ENCODE data around the gene MAML3. TPM values are rescaled to one million over a fixed set of nuclear protein-coding genes. Genes with fewer than 3 reads are reported as not detected.
A peak's percentile ranks its signal among the peaks of the same experiment; 100 is the strongest.

MAML3 gene
- total and polyA plus RNA-seq, 7 experiments from 2014 or later: 0.53 to 9.4 (median 3.3) TPM

DNA sequence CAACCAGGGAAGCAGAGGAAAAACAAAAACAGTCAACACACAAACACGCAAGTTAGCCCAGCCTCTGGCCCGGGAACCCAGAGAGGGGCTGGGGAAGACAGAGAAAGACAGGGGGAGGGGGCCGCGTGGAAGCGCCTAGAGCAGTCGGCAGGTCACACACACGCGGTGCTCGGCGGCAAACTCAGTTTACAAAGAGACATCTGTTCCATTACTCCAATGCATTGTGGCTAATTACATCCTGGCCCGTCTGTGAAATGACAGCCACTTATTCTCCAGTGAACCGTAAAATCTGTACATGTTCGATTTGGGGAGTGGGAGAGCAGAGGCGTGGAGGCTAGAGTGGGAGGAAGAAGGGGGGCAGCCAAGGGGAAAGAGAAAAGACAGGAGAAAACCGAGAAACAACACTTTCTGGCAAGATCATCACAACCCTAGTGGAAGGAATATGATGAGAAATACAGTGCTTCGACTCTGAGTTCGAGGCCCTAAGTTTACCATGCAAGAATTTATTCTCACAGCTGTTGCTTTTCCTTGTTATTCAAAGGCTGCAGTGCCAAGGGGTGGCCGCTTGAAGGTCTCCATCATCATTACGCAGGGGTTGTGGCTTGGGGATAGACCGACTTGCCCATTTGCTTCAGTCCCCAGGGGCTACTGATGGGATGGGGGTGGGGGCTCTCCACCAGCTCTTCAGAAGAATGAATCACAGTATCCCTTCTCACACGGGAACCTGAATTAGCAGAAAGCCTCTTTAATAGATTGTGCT lies 320.7 kb downstream of the MAML3 start:
- Mint-ChIP-seq H3K4me3 (no peak overlapping the region), H3K4me1 (peaks cover 0 to 7% (median 0%) of the 10 kb centered on the region in 7 donors), H3K27ac (peak overlapping the region in 1 of 9 donors; percentile 7), H3K27me3 (peaks cover 0 to 3% (median 0%) of the 10 kb centered on the region in 5 donors), H3K9me3 (peaks cover 0 to 1% (median 0%) of the 10 kb centered on the region in 11 donors), H3K36me3 (peaks cover 0 to 5% (median 0%) of the 10 kb centered on the region in 5 donors)
- no peaks in the 10 kb centered on the region for H3K4me1 ChIP-seq (ENCODE audit: control insufficient read depth in 2 of 2, insufficient read depth in 2 of 2, low read length in 2 of 2)
- no peaks in the 10 kb centered on the region for H3K27me3 ChIP-seq (ENCODE audit: control insufficient read depth in 2 of 2, insufficient read depth in 2 of 2, low read length in 2 of 2)
- no peak for ATAC-seq
- H3K4me3 ChIP-seq (ENCODE audit: low read length): no peak overlapping the region
- no peak overlapping the region for H3K27ac ChIP-seq (ENCODE audit: low read depth, low read length)
- ChIA-PET POLR2A (no interaction called here), CTCF (interaction anchor here (0.6 kb wide), 1 partner anchor 521 kb away, joined by 3 read pairs; no protein-coding TSS in a partner anchor)
- H3K36me3 ChIP-seq (ENCODE audit: control insufficient read depth in 2 of 3, insufficient read depth in 3 of 3, low read length in 3 of 3): no peaks in the 10 kb centered on the region
- no peaks in the 10 kb centered on the region for H3K9me3 ChIP-seq (ENCODE audit: control insufficient read depth in 2 of 3, low read length in 3 of 3)
- DNase-seq: no peak
- intact Hi-C loops (cut with micrococcal nuclease): no loop called here

DNA sequence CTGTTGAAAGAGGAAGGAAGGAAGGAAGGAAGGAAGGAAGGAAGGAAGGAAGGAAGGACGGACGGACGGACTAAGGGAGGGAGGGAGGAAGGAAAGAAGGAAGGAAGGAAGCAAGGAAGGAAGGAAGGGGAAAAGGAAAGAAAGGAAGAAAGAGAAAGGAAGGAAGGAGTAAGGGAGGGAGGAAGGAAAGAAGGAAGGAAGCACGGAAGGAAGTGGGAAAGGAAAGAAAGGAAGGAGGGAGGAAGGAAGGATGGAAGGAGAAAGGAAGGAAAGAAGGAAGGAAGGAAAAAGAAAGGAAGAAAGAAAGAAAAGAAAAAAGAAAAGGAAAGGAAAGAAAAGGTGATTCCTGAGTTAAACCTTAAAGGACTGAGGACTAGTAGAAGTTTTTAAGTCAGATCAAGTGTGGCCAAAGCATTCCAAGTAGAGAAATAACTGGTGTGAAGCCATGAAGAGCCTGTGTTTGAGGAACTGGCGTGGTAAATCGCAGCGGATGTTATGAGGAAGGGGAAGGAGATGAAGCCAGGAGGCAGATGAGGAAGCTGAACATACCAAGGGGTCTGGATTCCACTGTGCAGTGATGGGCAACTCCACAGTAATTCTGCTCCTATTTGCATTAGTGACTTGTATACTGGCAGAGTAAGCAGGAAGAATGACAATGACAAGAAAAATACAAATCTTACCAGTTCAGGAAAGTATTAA lies 324.9 kb downstream of the MAML3 start:
- Histone ChIP-seq H3K27ac (ENCODE audit: low read depth, low read length) (no peak overlapping the region), H3K27me3 (ENCODE audit: control insufficient read depth in 2 of 2, insufficient read depth in 2 of 2, low read length in 2 of 2) (no peaks in the 10 kb centered on the region), H3K36me3 (ENCODE audit: control insufficient read depth in 2 of 3, insufficient read depth in 3 of 3, low read length in 3 of 3) (no peaks in the 10 kb centered on the region), H3K9me3 (ENCODE audit: control insufficient read depth in 2 of 3, low read length in 3 of 3) (no peaks in the 10 kb centered on the region), H3K4me3 (ENCODE audit: low read length) (no peak overlapping the region), H3K4me1 (ENCODE audit: control insufficient read depth in 2 of 2, insufficient read depth in 2 of 2, low read length in 2 of 2) (no peaks in the 10 kb centered on the region)
- Mint-ChIP-seq H3K36me3 (peaks cover 0 to 5% (median 0%) of the 10 kb centered on the region in 5 donors), H3K4me3 (no peak overlapping the region), H3K27ac (no peak overlapping the region), H3K9me3 (peaks cover 0 to 1% (median 0%) of the 10 kb centered on the region in 11 donors), H3K4me1 (peaks cover 0 to 13% (median 0%) of the 10 kb centered on the region in 7 donors), H3K27me3 (peaks cover 0 to 5% (median 0%) of the 10 kb centered on the region in 5 donors)
- intact Hi-C loops (cut with micrococcal nuclease): no loop called here
- ChIA-PET CTCF (no interaction called here), POLR2A (no interaction called here)
- ATAC-seq (peak; percentile 54), DNase-seq (no peak)

DNA sequence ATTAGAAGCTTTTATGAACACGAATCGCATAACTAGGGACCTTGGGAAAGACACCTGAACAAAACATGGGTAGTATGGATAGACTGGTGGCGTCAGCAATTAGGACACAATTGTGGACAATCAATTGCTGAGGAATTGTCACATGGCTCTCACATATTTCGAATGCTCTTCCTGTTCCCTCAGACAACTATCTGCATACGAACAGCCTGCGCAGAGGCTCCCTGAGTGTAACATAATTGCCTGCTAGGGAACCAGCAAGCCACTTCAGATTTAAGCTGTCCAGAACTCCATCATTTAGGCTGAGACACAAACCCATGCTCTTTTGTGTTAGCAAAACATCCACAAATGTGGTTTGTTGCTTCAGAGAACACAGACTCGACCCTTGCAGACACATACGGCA lies 327.6 kb downstream of the MAML3 start:
- intact Hi-C loops (cut with micrococcal nuclease): no loop called here
- POLR2A ChIA-PET: no interaction called here
- no peaks in the 10 kb centered on the region for H3K27me3 ChIP-seq (ENCODE audit: control insufficient read depth in 2 of 2, insufficient read depth in 2 of 2, low read length in 2 of 2)
- Mint-ChIP-seq H3K36me3 (peaks cover 0 to 5% (median 0%) of the 10 kb centered on the region in 5 donors), H3K9me3 (no peaks in the 10 kb centered on the region), H3K27ac (no peak overlapping the region), H3K27me3 (peaks cover 0 to 9% (median 0%) of the 10 kb centered on the region in 5 donors), H3K4me1 (peaks cover 0 to 15% (median 0%) of the 10 kb centered on the region in 7 donors), H3K4me3 (no peak overlapping the region)
- no peak for DNase-seq
- H3K36me3 ChIP-seq (ENCODE audit: control insufficient read depth in 2 of 3, insufficient read depth in 3 of 3, low read length in 3 of 3): no peaks in the 10 kb centered on the region
- no peaks in the 10 kb centered on the region for H3K9me3 ChIP-seq (ENCODE audit: control insufficient read depth in 2 of 3, low read length in 3 of 3)
- no peak for ATAC-seq
- CTCF ChIA-PET: no interaction called here
- H3K4me3 ChIP-seq (ENCODE audit: low read length): no peak overlapping the region
- H3K4me1 ChIP-seq (ENCODE audit: control insufficient read depth in 2 of 2, insufficient read depth in 2 of 2, low read length in 2 of 2): no peaks in the 10 kb centered on the region
- H3K27ac ChIP-seq (ENCODE audit: low read depth, low read length): no peak overlapping the region

DNA sequence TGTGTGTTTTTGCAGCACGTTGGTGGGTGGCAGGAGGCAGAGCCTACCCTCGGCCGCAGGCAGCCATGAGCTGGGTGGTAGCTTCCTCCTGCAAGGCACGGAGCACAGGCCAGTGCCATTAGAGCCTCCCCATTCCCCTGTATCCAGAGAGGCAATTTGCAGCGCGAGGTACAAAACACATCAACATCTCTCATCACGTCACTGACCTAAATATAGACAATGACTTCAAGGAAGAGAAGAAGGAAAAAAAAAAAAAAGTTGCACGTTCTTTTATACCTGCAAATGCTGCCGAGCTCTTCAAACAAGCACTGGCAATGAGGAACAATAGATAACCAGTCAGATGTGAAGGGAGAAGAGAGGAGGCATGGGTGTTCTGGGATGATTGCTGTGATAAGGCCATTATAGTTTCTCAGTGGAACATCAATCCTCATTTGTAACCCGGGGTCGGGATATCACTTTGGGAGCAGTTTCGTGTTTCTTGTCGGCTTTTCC lies 328.4 kb downstream of the MAML3 start:
- ATAC-seq: no peak
- Mint-ChIP-seq H3K4me3 (no peak overlapping the region), H3K27me3 (peaks cover 0 to 11% (median 0%) of the 10 kb centered on the region in 5 donors), H3K4me1 (peaks cover 0 to 15% (median 0%) of the 10 kb centered on the region in 7 donors), H3K36me3 (peaks cover 0 to 5% (median 0%) of the 10 kb centered on the region in 5 donors), H3K27ac (no peak overlapping the region), H3K9me3 (no peaks in the 10 kb centered on the region)
- intact Hi-C loops (cut with micrococcal nuclease): no loop called here
- no peak overlapping the region for H3K4me3 ChIP-seq (ENCODE audit: low read length)
- no peaks in the 10 kb centered on the region for H3K27me3 ChIP-seq (ENCODE audit: control insufficient read depth in 2 of 2, insufficient read depth in 2 of 2, low read length in 2 of 2)
- no peak for DNase-seq
- no peaks in the 10 kb centered on the region for H3K36me3 ChIP-seq (ENCODE audit: control insufficient read depth in 2 of 3, insufficient read depth in 3 of 3, low read length in 3 of 3)
- POLR2A ChIA-PET: no interaction called here
- H3K9me3 ChIP-seq (ENCODE audit: control insufficient read depth in 2 of 3, low read length in 3 of 3): no peaks in the 10 kb centered on the region
- CTCF ChIA-PET: interaction anchor here (0.6 to 0.7 kb wide), 2 partner anchors 83 to 725 kb away, joined by 3 read pairs; no protein-coding TSS in a partner anchor
- no peak overlapping the region for H3K27ac ChIP-seq (ENCODE audit: low read depth, low read length)
- no peaks in the 10 kb centered on the region for H3K4me1 ChIP-seq (ENCODE audit: control insufficient read depth in 2 of 2, insufficient read depth in 2 of 2, low read length in 2 of 2)

DNA sequence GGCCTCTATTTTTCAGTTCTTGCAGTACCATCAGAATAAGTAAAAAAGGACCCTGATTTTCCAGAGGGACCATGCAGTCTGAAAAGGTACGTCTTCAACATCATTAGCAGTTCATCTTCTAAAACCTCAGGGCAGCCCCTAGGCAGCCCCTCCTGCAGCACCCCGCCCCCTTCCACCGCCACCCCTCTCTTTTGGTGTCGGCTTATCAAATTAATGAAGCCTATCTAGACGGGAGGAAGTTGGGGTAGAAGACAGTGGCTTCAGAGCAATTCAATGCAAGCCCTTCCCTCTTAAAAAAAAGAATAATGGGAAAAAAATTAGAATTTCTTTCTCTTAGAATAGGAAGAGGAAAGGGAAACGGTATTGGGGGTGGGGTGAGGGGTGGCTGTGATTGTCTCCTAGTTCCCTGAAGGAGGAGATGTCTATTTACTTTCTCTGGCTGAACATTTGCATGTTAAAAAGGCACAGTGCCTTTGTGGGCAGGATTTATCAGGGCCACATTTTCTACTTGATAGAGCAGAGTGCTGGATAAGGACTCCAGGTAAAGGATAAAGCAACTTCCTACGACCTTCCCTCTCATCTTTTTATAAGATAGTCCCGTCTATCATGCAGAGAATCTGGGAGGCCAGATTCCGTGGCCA lies 329.0 kb downstream of the MAML3 start:
- no peaks in the 10 kb centered on the region for H3K4me1 ChIP-seq (ENCODE audit: control insufficient read depth in 2 of 2, insufficient read depth in 2 of 2, low read length in 2 of 2)
- peaks cover 0 to 5% (median 0%) of the 10 kb centered on the region in 5 donors for H3K36me3 Mint-ChIP-seq
- H3K9me3 ChIP-seq (ENCODE audit: control insufficient read depth in 2 of 3, low read length in 3 of 3): no peaks in the 10 kb centered on the region
- H3K27me3 Mint-ChIP-seq: peaks cover 0 to 11% (median 0%) of the 10 kb centered on the region in 5 donors
- H3K27ac ChIP-seq (ENCODE audit: low read depth, low read length): no peak overlapping the region
- CTCF ChIA-PET: no interaction called here
- H3K27ac Mint-ChIP-seq: no peak overlapping the region
- intact Hi-C loops (cut with micrococcal nuclease): no loop called here
- no peak overlapping the region for H3K4me3 ChIP-seq (ENCODE audit: low read length)
- POLR2A ChIA-PET: no interaction called here
- no peak for ATAC-seq
- H3K4me1 Mint-ChIP-seq: peaks cover 0 to 15% (median 0%) of the 10 kb centered on the region in 7 donors
- no peak overlapping the region for H3K4me3 Mint-ChIP-seq
- H3K27me3 ChIP-seq (ENCODE audit: control insufficient read depth in 2 of 2, insufficient read depth in 2 of 2, low read length in 2 of 2): no peaks in the 10 kb centered on the region
- no peaks in the 10 kb centered on the region for H3K36me3 ChIP-seq (ENCODE audit: control insufficient read depth in 2 of 3, insufficient read depth in 3 of 3, low read length in 3 of 3)
- H3K9me3 Mint-ChIP-seq: no peaks in the 10 kb centered on the region
- DNase-seq: no peak

DNA sequence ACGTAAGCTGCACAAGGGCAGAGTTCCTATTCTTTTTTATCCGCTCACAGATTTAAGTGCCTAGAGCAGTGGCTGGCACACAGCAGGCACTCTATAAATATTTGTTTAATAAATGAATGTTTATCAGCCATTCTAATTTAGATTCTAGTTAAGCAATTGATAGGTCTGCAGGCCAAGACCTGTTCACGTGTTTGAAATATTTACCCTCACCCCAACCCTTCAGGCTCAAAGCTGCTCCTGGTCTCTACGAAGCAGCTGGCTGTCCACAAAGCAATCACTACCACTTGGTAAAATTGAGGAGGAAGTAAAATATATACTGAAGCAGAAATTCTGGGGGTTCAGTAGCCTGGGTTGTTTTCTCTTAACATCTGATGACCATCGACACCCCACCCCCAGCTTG lies 330.2 kb downstream of the MAML3 start:
- no peak overlapping the region for H3K4me3 ChIP-seq (ENCODE audit: low read length)
- Mint-ChIP-seq H3K4me3 (no peak overlapping the region), H3K36me3 (peaks cover 0 to 5% (median 0%) of the 10 kb centered on the region in 5 donors), H3K4me1 (peaks cover 0 to 12% (median 0%) of the 10 kb centered on the region in 7 donors), H3K27me3 (peaks cover 0 to 13% (median 0%) of the 10 kb centered on the region in 5 donors), H3K9me3 (no peaks in the 10 kb centered on the region), H3K27ac (no peak overlapping the region)
- H3K4me1 ChIP-seq (ENCODE audit: control insufficient read depth in 2 of 2, insufficient read depth in 2 of 2, low read length in 2 of 2): no peaks in the 10 kb centered on the region
- DNase-seq (no peak), ATAC-seq (no peak)
- no peaks in the 10 kb centered on the region for H3K9me3 ChIP-seq (ENCODE audit: control insufficient read depth in 2 of 3, low read length in 3 of 3)
- POLR2A ChIA-PET: no interaction called here
- no peaks in the 10 kb centered on the region for H3K27me3 ChIP-seq (ENCODE audit: control insufficient read depth in 2 of 2, insufficient read depth in 2 of 2, low read length in 2 of 2)
- H3K36me3 ChIP-seq (ENCODE audit: control insufficient read depth in 2 of 3, insufficient read depth in 3 of 3, low read length in 3 of 3): no peaks in the 10 kb centered on the region
- no peak overlapping the region for H3K27ac ChIP-seq (ENCODE audit: low read depth, low read length)
- intact Hi-C loops (cut with micrococcal nuclease): no loop called here
- CTCF ChIA-PET: no interaction called here

Measured in naive thymus-derived CD4-positive, alpha-beta T cell (primary cell).